Adrenal gland (tissue), 12 donors: Measurements from ENCODE around the gene MPDZ. TPM values are rescaled to one million over a fixed set of nuclear protein-coding genes. Genes with fewer than 3 reads are reported as not detected.

Experiments
- DNase-seq, 7 donors: peaks; one replicate each; pipeline ENCODE4 v3.0.0-alpha.2; 2019 to 2020
- H3K27ac ChIP-seq, 5 donors: fragments of 200-600 bp; sonication (generic) in 4 of 5; 1 replicate in 3 of 5; 2 replicates in 2 of 5; pipeline versions ENCODE4 v1.5.1 to v1.8.0; 2016 to 2020; ENCODE audit warnings: mild to moderate bottlenecking in 1 of 5
- H3K27me3 ChIP-seq: fragments of 200-600 bp; 2 replicates; pipeline ENCODE4 v1.8.0; 2021
- H3K36me3 ChIP-seq, 2 donors: fragments of 200-600 bp; replicated peaks in 1 of 2; 1 replicate in 1 of 2; 2 replicates in 1 of 2; pipeline versions ENCODE4 v1.5.1 to v1.8.0; 2018 to 2022
- H3K4me1 ChIP-seq, 2 donors: fragments of 200-600 bp; replicated peaks in 1 of 2; 1 replicate in 1 of 2; 2 replicates in 1 of 2; pipeline versions ENCODE4 v1.5.1 to v1.8.0; 2018 to 2021
- H3K4me3 ChIP-seq, 4 donors: fragments of 200-600 bp; sonication (generic) in 3 of 4; one replicate each; pipeline ENCODE4 v1.5.1; 2016 to 2018
- H3K9me3 ChIP-seq, 3 donors: fragments of 200-600 bp; sonication (generic) in 1 of 3; replicated peaks in 1 of 3; 1 replicate in 2 of 3; 2 replicates in 1 of 3; pipeline versions ENCODE4 v1.5.1 to v1.8.0; 2016 to 2021
- POLR2A ChIP-seq, 2 donors: fragments of 450-650 bp; IDR thresholded peaks; one replicate each; pipeline ENCODE4 v1.6.1; 2017; ENCODE audit warnings: antibody characterized with exemption in 2 of 2, mild to moderate bottlenecking in 2 of 2, moderate library complexity in 1 of 2
- WGBS, 4 donors: extraction: QIAGEN DNeasy Blood & Tissue Kit in 2 of 4; methylation state at CpG; one replicate each; pipeline versions ENCODE4 v1.1.5 to v1.1.7; 2013 to 2017; 5-methylcytosine and 5-hydroxymethylcytosine counted together
- intact Hi-C, 2 donors: fragments of 100-400 bp; cut with DNase I; formaldehyde crosslinking; loops; one replicate each; pipeline versions ENCODE4 v1.14.1 to v1.15.0; 2022 to 2023
- polyA plus RNA-seq, 3 donors: library from polyadenylated mRNA; stranded (reverse); fragments of 200-250 nt in 2 of 3; fragments of 350-450 nt in 1 of 3; fragmentation: Illumina TruSeq in 1 of 3; extraction: RNeasy Lipid Tissue Mini Kit (QIAGEN cat#74804) in 1 of 3; gene quantifications; one replicate each; pipeline ENCODE4 v1.2.3, GENCODE V29; 2013 to 2014
- total RNA-seq, 9 donors: library from RNA; depleted of rRNA in 4 of 9; stranded (reverse); fragments of >200 nt in 4 of 9; fragments of 120-200 nt in 1 of 9; fragmentation: NEBNext Ultra II Directional in 1 of 9; extraction: Animal tissue kit (Norgen Biotek cat#: 25700) in 1 of 9; gene quantifications; one replicate each; pipeline versions ENCODE4 v1.1.0 to v1.2.4, GENCODE V29; 2013 to 2023
- TF ChIP-seq, protein P1 (sequence below), 6 experiments: fragments of 450-650 bp in 4 of 6; fragments of 200-600 bp in 2 of 6; sonication (generic) in 1 of 6; IDR thresholded peaks; 1 replicate in 5 of 6; 2 replicates in 1 of 6; pipeline versions ENCODE4 v1.5.1 to v1.8.0; 2016 to 2021; ENCODE audit warnings: antibody characterized with exemption in 6 of 6, mild to moderate bottlenecking in 2 of 6, moderate library complexity in 1 of 6
- donor health status: healthy with polysubstance abuse.
- donor health status: Bipolar disorder and iron deficiency.
- donor health status: DM: yes; HTN: yes; CAD: no.
- donor health status: DM: no; HTN: no; CAD: no.
- donor health status: DM: no; HTN: no; CAD: no.
- donor health status: DM: yes; HTN: yes; CAD: no.

Gene MPDZ
- total and polyA plus RNA-seq, 12 donors: 10.7 to 46.0 (median 27.7) TPM

DNA sequence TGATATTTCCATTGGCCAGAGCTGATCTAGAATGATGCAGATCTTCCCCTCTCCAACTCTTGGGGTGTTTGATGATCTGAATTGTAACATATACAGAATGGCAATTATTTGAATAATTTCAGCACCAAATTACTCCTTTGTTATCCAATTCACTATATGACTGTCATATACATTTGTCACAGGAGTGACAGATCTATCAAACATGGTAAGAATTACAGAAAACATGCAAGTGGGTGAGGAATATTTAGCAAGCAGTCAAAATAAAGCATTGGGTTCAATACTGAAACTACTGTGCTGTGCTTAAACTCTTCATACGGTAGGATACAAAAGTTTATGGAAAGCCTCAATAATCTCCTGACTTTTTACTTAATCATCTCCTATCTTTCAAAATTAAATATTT is 8.8 kb downstream of the MPDZ start:
- DNase-seq: no peak
- Histone ChIP-seq H3K27ac (no peak overlapping the region), H3K36me3 (no peaks in the 10 kb centered on the region), H3K4me3 (no peak overlapping the region), H3K4me1 (peaks cover 0 to 26% of the 10 kb centered on the region in 2 donors), H3K27me3 (no peaks in the 10 kb centered on the region), H3K9me3 (no peaks in the 10 kb centered on the region)
- WGBS, 4 donors: 91 to 93% (median 92%) methylated on average over 1 of the region's 1 CpG
- intact Hi-C loops: no loop called here
- TF ChIP-seq, protein P1, sequence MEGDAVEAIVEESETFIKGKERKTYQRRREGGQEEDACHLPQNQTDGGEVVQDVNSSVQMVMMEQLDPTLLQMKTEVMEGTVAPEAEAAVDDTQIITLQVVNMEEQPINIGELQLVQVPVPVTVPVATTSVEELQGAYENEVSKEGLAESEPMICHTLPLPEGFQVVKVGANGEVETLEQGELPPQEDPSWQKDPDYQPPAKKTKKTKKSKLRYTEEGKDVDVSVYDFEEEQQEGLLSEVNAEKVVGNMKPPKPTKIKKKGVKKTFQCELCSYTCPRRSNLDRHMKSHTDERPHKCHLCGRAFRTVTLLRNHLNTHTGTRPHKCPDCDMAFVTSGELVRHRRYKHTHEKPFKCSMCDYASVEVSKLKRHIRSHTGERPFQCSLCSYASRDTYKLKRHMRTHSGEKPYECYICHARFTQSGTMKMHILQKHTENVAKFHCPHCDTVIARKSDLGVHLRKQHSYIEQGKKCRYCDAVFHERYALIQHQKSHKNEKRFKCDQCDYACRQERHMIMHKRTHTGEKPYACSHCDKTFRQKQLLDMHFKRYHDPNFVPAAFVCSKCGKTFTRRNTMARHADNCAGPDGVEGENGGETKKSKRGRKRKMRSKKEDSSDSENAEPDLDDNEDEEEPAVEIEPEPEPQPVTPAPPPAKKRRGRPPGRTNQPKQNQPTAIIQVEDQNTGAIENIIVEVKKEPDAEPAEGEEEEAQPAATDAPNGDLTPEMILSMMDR (IDR thresholded peaks at IDR 0.05): no peak
- TF ChIP-seq POLR2A (IDR thresholded peaks at IDR 0.05): no peak

DNA sequence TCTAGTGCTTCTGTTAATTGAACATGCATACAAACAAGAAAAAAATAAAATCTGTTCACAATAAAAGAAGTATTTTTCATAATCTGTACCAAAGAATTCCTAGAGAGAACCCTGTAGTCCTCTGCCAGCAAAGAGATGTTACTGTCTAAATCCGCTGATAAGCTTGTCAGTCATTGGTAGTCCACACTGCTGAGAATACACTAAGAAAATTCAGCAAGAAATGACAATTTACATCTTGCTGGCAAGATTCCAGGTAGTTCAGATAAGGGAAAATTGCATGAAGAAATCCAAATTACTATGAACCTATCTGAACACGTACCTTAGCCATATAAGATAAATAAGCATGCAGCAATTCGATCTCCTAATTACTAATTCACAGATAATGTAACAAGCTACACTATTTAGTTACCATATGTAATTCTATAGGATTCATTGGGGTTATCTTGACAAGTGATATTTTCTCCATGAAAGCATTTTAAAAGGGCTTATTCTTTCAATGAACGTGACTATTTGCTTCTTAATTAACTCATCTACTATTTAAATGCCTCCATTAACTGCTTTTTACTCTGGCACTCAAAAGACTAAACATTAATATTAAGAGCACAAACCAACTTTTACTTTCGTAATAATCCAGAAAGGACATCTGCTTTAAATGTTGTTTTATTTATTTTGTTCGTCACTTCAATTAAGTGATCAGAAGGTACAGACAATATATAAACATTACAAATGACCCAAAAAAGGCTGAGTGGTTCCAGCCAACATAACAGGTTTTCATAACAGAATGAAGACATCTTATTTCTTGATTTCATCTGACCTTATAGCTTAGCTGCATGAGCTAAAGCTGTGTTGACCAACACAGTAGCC is 9.7 kb downstream of the MPDZ start:
- Histone ChIP-seq H3K36me3 (no peaks in the 10 kb centered on the region), H3K27ac (no peak overlapping the region), H3K4me1 (peaks cover 0 to 26% of the 10 kb centered on the region in 2 donors), H3K4me3 (no peak overlapping the region), H3K27me3 (no peaks in the 10 kb centered on the region), H3K9me3 (no peaks in the 10 kb centered on the region)
- TF ChIP-seq POLR2A (IDR thresholded peaks at IDR 0.05): no peak
- TF ChIP-seq, protein P1 (IDR thresholded peaks at IDR 0.05): no peak
- 60 to 77% (median 73%) methylated on average over 6 of the region's 6 CpGs for WGBS, 4 donors
- intact Hi-C loops: no loop called here
- DNase-seq: no peak

GRCh38 chr9:13268469-13268868 is 11.0 kb downstream of the MPDZ start:
- intact Hi-C loops: no loop called here
- DNase-seq: no peak
- Histone ChIP-seq H3K4me3 (no peak overlapping the region), H3K36me3 (no peaks in the 10 kb centered on the region), H3K4me1 (peaks cover 0 to 17% of the 10 kb centered on the region in 2 donors), H3K27me3 (no peaks in the 10 kb centered on the region), H3K27ac (no peak overlapping the region), H3K9me3 (no peaks in the 10 kb centered on the region)
- no peak for TF ChIP-seq POLR2A (IDR thresholded peaks at IDR 0.05)
- TF ChIP-seq, protein P1 (IDR thresholded peaks at IDR 0.05): no peak
- 44 to 66% (median 50%) methylated on average over 7 of the region's 7 CpGs for WGBS, 4 donors

DNA sequence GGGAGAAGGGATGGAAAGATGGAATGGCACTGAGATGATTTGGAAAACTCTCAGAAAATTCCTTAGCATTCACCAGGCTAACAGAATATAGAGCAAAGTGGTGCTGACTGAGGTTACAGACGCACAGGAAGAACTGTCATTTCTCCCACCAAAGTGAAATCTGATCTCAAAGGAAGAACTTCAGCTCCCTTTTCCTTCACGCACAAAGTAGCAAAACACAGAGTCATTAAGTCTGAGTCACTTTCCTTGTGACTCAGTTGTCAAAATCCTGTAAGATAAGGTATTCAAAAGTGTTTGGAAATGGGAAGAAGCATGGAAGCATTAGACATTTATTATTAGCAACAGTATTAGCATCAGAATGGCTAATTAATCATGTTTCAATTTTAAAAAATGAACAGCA is 11.7 kb downstream of the MPDZ start:
- peaks cover 0 to 17% of the 10 kb centered on the region in 2 donors for H3K4me1 ChIP-seq

More for the DNA sequence above, 11.7 kb downstream of the MPDZ start:
- no peak for TF ChIP-seq POLR2A (IDR thresholded peaks at IDR 0.05)
- TF ChIP-seq, protein P1 (IDR thresholded peaks at IDR 0.05): no peak
- Histone ChIP-seq H3K27ac (no peak overlapping the region), H3K4me3 (no peak overlapping the region), H3K27me3 (no peaks in the 10 kb centered on the region), H3K36me3 (no peaks in the 10 kb centered on the region), H3K9me3 (no peaks in the 10 kb centered on the region)
- intact Hi-C loops: no loop called here
- no peak for DNase-seq
- 42 to 48% (median 45%) methylated on average over 2 of the region's 2 CpGs for WGBS, 4 donors
